HG03469 (cell line): ENCODE results near the gene LMNA.
"Not testable (repeated sequence)": the region's sequence is repeated elsewhere in the genome, so short reads cannot be mapped to it uniquely, and the experiment has no call there.

Experiments used
- ATAC-seq: cut with Tn5 transposase; IDR thresholded peaks from one replicate; pipeline ENCODE4 v1.9.1; 2021; ENCODE audit warnings: mild to moderate bottlenecking, moderate library complexity, moderate number of reproducible peaks; ENCODE audit not compliant: unreplicated experiment

LMNA gene

DNA sequence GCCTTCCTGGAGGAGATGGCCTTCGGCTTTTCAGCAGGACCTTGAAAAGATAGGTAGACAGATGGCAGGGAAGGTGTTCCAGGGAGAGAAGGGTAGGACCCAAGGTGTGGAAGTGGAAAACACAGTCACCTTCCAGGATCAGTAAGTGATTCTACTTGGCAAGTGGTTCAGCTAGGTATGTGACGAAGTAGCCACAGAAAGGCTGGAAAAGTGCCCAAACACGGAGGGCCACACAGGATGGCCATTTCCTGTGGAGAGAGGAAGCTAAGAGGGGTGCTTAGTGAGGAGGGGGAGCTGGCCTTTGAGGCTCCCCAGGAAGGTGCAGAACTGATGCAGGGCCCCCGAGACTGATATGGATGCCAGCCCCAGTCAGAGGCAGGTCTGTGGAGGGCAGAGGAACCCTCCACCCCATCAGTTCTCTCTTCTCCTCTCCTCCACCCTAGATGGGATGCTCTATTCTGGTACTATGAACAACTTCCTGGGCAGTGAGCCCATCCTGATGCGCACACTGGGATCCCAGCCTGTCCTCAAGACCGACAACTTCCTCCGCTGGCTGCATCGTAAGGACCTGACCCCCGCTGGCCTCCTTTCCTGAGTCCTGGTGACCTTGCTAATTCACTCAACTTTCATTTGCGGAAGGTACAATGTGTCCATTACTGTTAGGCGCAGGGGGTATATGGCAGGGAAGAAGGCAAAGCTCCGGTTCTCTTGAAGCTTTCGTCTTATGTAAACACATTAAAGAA, 45.7 kb downstream of the LMNA start:
- ATAC-seq = no peak

DNA sequence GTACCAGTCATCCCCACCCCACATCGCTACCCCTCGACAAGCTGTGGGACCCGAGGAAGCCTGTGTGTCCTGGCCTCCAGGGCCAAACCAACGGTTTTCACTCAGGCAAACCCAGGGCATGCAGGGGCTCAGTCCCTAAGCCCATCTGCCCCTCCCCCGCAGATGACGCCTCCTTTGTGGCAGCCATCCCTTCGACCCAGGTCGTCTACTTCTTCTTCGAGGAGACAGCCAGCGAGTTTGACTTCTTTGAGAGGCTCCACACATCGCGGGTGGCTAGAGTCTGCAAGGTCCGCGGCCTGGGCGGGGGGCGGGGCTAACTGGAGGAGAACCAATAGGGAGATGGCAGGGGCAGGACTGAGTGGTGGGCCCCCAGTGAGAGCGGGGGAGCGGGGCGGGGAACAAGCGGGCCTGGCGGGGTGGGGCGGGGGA, 46.2 kb downstream of the LMNA start:
- no peak for ATAC-seq

DNA sequence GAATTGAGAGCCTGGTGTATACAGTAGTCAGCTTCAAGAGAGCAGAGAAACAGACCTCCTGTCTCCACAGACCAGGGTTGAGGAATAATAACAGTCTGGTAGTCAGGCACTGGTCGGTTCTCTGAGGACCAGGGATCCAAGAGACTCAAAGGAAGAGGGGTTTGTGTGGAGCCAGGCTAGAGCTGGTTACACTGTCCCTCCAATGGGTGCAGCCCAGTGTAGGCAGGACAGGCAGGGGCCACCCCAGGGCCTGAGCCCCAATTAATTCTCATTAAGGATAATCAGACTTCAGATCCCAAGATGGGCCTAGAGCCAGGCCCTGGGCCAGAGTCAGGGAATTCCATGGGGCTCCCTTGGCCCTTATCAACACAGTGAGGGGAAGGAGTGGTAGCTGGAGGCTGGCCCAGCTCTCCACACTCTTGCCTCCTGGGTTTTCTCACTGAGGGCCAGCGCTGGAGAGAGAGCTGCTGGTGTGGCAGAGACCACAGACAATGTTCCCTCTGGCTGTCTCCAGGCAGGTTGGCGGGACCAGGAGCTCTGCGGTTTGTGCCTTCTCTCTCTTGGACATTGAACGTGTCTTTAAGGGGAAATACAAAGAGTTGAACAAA, 48.0 kb downstream of the LMNA start:
- no peak for ATAC-seq

DNA sequence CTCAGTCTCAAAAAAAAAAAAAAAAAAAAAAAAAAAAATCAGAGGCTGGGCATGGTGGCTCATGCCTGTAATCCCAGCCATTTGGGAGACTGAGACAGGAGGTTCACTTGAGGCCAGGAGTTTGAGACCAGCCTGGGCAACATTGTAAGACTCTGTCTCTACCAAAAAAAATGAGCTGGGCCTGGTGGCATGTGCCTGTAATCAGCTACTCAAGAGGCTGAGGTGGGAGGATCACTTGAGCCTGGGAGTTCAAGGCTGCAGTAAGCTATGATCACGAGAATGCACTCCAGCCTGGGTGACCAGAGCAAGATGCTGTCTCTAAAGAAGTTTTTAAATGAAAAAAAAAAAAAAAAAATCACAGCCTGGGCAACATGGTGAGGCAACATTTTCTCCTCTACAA, 49.2 kb downstream of the LMNA start:
- ATAC-seq = no peak

GRCh38 chr1:156164125-156164831, 49.8 kb downstream of the LMNA start:
- ATAC-seq = no peak

DNA sequence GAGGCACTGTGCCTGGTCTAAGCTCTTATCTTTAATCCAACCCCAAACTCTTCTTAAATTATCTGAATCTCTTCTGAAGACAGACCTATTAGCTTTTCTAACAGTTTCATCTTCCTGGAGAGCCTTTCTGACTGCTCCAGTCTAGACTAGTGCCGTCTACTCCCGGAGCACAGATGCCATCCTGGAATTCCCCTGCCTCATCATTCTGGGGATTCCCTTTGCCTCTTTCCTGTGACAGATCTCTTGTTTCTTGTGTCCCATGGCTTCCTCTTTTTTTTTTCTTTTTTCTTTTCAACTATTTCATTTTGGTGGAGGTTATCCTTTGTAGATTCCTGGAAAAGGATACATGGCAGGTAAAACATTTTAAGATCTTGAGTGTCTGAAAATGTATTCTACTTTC, 50.6 kb downstream of the LMNA start:
- no peak for ATAC-seq

GRCh38 chr1:156167536-156167935, 53.0 kb downstream of the LMNA start:
- ATAC-seq = no peak

DNA sequence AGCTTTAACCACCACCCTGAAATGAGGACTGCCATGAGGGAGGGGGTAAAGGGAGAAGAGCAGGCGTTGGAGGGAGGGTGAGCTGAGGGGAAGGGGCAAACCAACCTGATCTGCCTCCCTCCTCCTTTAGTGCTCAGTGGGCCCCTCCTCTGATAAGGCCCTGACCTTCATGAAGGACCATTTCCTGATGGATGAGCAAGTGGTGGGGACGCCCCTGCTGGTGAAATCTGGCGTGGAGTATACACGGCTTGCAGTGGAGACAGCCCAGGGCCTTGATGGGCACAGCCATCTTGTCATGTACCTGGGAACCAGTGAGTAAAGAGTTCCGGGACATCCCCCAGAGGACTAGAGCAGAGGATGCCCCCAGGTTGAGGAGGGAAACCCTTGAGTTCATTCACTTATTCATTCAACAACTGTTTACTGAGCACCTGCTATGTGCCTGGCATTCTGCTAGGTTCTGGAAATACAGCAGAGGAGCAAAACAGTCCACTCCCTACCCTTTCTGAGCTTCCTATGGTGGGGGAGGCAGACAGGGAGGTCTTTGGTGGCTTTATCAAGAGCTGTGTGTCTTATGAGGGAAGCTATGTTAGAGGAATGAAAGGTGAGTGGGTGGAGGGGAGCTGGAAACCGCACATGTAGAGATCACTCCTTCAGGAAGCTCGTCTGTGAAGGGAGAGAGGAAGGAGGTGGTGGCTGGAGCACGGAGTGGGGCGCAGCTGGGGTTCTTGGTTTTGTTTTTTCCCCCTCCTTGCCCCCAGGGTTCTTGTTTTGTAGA, 58.4 kb downstream of the LMNA start:
- ATAC-seq = no peak

DNA sequence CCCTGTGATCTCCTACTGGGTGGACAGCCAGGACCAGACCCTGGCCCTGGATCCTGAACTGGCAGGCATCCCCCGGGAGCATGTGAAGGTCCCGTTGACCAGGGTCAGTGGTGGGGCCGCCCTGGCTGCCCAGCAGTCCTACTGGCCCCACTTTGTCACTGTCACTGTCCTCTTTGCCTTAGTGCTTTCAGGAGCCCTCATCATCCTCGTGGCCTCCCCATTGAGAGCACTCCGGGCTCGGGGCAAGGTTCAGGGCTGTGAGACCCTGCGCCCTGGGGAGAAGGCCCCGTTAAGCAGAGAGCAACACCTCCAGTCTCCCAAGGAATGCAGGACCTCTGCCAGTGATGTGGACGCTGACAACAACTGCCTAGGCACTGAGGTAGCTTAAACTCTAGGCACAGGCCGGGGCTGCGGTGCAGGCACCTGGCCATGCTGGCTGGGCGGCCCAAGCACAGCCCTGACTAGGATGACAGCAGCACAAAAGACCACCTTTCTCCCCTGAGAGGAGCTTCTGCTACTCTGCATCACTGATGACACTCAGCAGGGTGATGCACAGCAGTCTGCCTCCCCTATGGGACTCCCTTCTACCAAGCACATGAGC, 62.2 kb downstream of the LMNA start:
- ATAC-seq = no peak

GRCh38 chr1:156177919-156178654, 63.6 kb downstream of the LMNA start:
- no peak for ATAC-seq

DNA sequence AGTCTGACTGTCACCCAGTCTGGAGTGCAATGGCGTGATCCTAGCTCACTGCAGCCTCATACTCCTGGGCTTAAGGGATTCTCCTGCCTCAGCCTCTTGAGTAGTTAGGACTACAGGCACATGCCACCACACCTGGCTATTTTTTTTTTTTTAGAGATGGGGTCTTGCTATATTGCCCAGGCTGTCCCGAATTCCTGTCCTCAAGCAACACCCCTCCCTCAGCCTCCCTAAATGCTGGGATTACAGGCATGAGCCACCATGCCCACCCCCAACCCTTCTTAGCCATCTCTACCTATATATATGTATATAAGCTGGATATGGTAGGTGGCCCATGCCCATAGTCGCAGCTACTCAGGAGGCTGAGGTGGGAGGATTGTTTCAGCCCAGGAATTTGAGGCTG, 66.0 kb downstream of the LMNA start:
- ATAC-seq = no peak

- ATAC-seq = not testable (repeated sequence)
Observed at GRCh38 chr1:156181391-156181924, 66.9 kb downstream of the LMNA start.

GRCh38 chr1:156182010-156182779, 67.7 kb downstream of the LMNA start:
- ATAC-seq = not testable (repeated sequence)

- not testable (repeated sequence) for ATAC-seq
Observed at GRCh38 chr1:156186347-156187177, 72.1 kb downstream of the LMNA start.
